Left ventricle myocardium inferior (tissue), 1 donor: ENCODE results near the gene DZIP1L. TPM values are rescaled to one million over a fixed set of nuclear protein-coding genes. Genes with fewer than 3 reads are reported as not detected.

Experiments used
- DNase-seq: peaks from one replicate; pipeline ENCODE4 v3.0.0-alpha.2; 2020
- H3K27ac ChIP-seq: fragments of 200-600 bp; replicated peaks from 2 replicates; pipeline ENCODE4 v1.8.0; 2021
- H3K27me3 ChIP-seq: fragments of 200-600 bp; 2 replicates; pipeline ENCODE4 v1.8.0; 2021; ENCODE audit warnings: low read depth
- H3K36me3 ChIP-seq: fragments of 200-600 bp; 2 replicates; pipeline ENCODE4 v1.8.0; 2021
- H3K4me1 ChIP-seq: fragments of 200-600 bp; 2 replicates; pipeline ENCODE4 v1.8.0; 2021
- H3K4me3 ChIP-seq: fragments of 200-600 bp; 2 replicates; pipeline ENCODE4 v1.8.0; 2021; ENCODE audit warnings: mild to moderate bottlenecking, moderate library complexity
- H3K9me3 ChIP-seq: fragments of 200-600 bp; replicated peaks from 2 replicates; pipeline ENCODE4 v1.8.0; 2021
- intact Hi-C: fragments of 100-400 bp; cut with micrococcal nuclease; formaldehyde crosslinking; loops from one replicate; pipeline ENCODE4 v1.11.0; 2022
- total RNA-seq: library from RNA; stranded (reverse); fragmentation: NEBNext Ultra II Directional; extraction: Animal tissue kit (Norgen Biotek cat#: 25700); gene quantifications from one replicate; pipeline ENCODE4 v1.2.1, GENCODE V29; 2021
- TF ChIP-seq, protein P1 (sequence below): fragments of 200-600 bp; IDR thresholded peaks from 2 replicates; pipeline ENCODE4 v1.8.0; 2021; ENCODE audit warnings: antibody characterized with exemption, mild to moderate bottlenecking, borderline replicate concordance
- donor health status: DM: no; HTN: yes; CAD: no; lungs with severe emphysema.

Gene DZIP1L
- total RNA-seq, 1 donor from 2014 or later: 4.7 TPM

DNA sequence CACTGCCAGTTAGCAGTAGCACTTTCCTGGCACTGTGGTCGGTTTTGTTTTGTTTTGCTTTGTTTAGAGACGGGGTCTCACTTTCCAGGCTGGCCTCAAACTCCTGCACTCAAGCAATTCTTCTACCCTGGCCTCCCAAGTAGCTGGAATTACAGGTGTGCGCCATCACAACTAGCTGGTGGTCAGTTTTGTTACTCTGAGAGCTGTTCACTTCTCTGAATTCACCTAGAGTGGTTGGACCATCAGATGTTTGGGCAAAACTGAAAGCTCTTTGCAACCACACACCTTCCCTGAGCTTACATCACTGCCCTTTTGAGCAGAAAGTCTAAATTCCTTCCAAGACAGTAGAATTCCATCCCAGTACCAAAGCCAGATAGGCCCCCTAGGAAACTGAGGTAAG, 82.8 kb downstream of the DZIP1L start:
- DNase-seq: no peak
- Histone ChIP-seq H3K4me1 (no peaks in the 10 kb centered on the region), H3K36me3 (no peaks in the 10 kb centered on the region), H3K4me3 (no peak overlapping the region), H3K27me3 (no peaks in the 10 kb centered on the region), H3K9me3 (no peaks in the 10 kb centered on the region), H3K27ac (no peak overlapping the region)
- intact Hi-C loops: no loop called here
- TF ChIP-seq, protein P1, sequence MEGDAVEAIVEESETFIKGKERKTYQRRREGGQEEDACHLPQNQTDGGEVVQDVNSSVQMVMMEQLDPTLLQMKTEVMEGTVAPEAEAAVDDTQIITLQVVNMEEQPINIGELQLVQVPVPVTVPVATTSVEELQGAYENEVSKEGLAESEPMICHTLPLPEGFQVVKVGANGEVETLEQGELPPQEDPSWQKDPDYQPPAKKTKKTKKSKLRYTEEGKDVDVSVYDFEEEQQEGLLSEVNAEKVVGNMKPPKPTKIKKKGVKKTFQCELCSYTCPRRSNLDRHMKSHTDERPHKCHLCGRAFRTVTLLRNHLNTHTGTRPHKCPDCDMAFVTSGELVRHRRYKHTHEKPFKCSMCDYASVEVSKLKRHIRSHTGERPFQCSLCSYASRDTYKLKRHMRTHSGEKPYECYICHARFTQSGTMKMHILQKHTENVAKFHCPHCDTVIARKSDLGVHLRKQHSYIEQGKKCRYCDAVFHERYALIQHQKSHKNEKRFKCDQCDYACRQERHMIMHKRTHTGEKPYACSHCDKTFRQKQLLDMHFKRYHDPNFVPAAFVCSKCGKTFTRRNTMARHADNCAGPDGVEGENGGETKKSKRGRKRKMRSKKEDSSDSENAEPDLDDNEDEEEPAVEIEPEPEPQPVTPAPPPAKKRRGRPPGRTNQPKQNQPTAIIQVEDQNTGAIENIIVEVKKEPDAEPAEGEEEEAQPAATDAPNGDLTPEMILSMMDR: no peak

DNA sequence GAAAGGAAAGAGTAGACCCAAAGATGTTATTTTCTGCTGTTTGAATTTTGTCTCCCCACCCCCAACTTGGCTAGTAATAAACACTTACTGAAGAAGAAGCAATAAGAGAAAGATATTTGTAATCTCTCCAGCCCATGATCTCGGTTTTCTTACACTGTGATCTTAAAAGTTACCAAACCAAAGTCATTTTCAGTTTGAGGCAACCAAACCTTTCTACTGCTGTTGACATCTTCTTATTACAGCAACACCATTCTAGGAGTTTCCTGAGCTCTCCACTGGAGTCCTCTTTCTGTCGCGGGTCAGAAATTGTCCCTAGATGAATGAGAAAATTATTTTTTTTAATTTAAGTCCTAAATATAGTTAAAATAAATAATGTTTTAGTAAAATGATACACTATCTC, 83.9 kb downstream of the DZIP1L start:
- no peak for DNase-seq
- intact Hi-C loops: no loop called here
- no peak overlapping the region for H3K27ac ChIP-seq
- no peaks in the 10 kb centered on the region for H3K4me1 ChIP-seq
- no peaks in the 10 kb centered on the region for H3K27me3 ChIP-seq
- H3K4me3 ChIP-seq: no peak overlapping the region
- TF ChIP-seq, protein P1: no peak
- H3K36me3 ChIP-seq: no peaks in the 10 kb centered on the region
- no peaks in the 10 kb centered on the region for H3K9me3 ChIP-seq

DNA sequence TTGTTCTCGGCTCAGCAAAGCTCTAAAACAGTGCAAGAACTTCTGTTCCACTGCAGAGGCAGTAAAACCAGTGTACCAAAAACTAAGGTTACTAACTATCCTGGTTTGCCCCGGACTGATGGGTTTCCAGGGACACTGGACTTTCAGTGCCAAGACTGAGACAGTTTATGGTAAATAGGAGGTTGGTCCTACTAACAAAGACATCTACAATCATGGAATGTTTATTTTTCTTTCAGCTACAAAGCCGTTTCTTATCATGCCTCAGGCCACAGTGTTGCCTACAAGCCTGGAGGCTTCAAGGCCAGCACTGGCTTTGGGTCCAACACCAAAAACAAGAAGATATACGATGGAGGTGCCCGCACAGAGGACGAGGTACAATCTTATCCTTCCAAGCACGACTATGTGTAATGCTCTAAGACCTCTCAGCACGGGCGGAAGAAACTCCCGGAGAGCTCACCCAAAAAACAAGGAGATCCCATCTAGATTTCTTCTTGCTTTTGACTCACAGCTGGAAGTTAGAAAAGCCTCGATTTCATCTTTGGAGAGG, 84.6 kb downstream of the DZIP1L start:
- no peak for DNase-seq
- Histone ChIP-seq H3K4me1 (no peaks in the 10 kb centered on the region), H3K9me3 (no peaks in the 10 kb centered on the region), H3K36me3 (no peaks in the 10 kb centered on the region), H3K4me3 (no peak overlapping the region), H3K27me3 (no peaks in the 10 kb centered on the region), H3K27ac (no peak overlapping the region)
- intact Hi-C loops: no loop called here
- TF ChIP-seq, protein P1: no peak

DNA sequence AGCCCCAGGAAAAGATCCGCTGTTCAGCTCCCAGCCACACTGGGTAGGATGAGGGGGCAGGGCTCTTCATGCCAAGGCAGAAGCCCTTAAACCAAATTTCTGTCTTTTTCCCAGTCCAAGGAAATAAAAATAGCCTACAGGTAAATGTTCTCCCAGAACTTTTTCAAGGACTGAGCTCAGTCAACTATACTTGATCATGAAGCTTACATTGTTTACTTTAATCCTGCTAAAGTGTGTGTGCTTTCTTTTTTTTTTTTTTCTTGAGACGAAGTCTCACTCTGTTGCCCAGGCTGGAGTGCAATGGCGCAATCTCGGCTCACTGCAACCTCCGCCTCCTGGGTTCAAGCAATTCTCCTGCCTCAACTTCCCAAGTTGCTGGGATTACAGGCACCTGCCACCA, 87.6 kb downstream of the DZIP1L start:
- H3K4me1 ChIP-seq: no peaks in the 10 kb centered on the region
- intact Hi-C loops: no loop called here
- no peak overlapping the region for H3K4me3 ChIP-seq
- H3K9me3 ChIP-seq: no peaks in the 10 kb centered on the region
- no peaks in the 10 kb centered on the region for H3K36me3 ChIP-seq
- TF ChIP-seq, protein P1: no peak
- DNase-seq: no peak
- no peak overlapping the region for H3K27ac ChIP-seq
- H3K27me3 ChIP-seq: no peaks in the 10 kb centered on the region

DNA sequence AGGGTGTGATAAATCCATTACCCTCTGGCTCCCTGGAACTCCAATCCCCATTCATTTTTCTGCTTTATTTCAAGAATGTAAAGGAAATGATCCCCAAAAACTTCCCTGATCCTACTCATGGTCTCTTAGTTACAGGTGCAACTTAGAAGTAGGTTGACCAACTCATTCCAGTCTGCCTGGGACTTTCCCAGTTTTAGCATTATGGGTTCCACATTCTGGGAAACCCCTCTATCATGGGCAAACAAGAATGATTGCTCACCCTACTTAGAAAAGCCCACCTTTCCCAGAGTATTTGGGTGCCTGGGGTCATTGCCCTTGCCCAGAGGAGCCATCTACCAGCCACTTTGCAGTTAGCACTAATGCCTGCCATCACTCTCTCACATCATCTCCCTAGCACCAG, 89.9 kb downstream of the DZIP1L start:
- TF ChIP-seq, protein P1: no peak
- no peak overlapping the region for H3K4me3 ChIP-seq
- H3K36me3 ChIP-seq: no peaks in the 10 kb centered on the region
- DNase-seq: no peak
- H3K27me3 ChIP-seq: no peaks in the 10 kb centered on the region
- H3K27ac ChIP-seq: no peak overlapping the region
- no peaks in the 10 kb centered on the region for H3K9me3 ChIP-seq
- H3K4me1 ChIP-seq: no peaks in the 10 kb centered on the region
- intact Hi-C loops: no loop called here
